Panc1 (cell line): ENCODE data around the gene ATP6V0C. TPM values are rescaled to one million over a fixed set of nuclear protein-coding genes. Genes with fewer than 3 reads are reported as not detected.

Source experiments
- ATAC-seq: fragments of 200-7000 bp; cut with Tn5 transposase; 2 replicates; pipeline ENCODE4 v1.9.1; 2020; ENCODE audit warnings: mild to moderate bottlenecking, moderate library complexity
- BruUV-seq: library from RNA; stranded (reverse); fragments of 400-500 nt; replicated peaks from 2 replicates; lab custom pipeline; 2021; lab: Mats Ljungman, UMichigan
- CTCF ChIA-PET: fragments of 300-600 bp; sonication (Branson Sonifier 250); formaldehyde crosslinking; loops from one replicate; lab custom pipeline; 2022; ENCODE audit warnings: antibody characterized with exemption; lab: Charles Lee
- POLR2A ChIA-PET: fragments of 300-600 bp; sonication (Branson Sonifier 250); formaldehyde crosslinking; loops from one replicate; lab custom pipeline; 2022; ENCODE audit warnings: antibody characterized with exemption; lab: Charles Lee
- DNase-seq: peaks from one replicate; pipeline ENCODE4 v3.0.0-alpha.2; 2010; ENCODE audit warnings: low read depth, low spot score
- H3K27ac ChIP-seq: 2 replicates; pipeline ENCODE4 v1.5.1; 2011; ENCODE audit warnings: mild to moderate bottlenecking, low read length, inconsistent platforms
- H3K27me3 ChIP-seq: fragments of 200-500 bp; sonication (Bioruptor generic); 2 replicates; pipeline ENCODE4 v1.6.0; 2014; ENCODE audit warnings: low read length, inconsistent platforms; ENCODE audit not compliant: control insufficient read depth, insufficient read depth
- H3K36me3 ChIP-seq: fragments of 200-500 bp; sonication (Bioruptor generic); 2 replicates; pipeline ENCODE4 v1.5.1; 2014; ENCODE audit warnings: inconsistent platforms, mild to moderate bottlenecking, low read length, moderate library complexity; ENCODE audit not compliant: control insufficient read depth, insufficient read depth
- H3K4me1 ChIP-seq: 2 replicates; pipeline ENCODE4 v1.5.1; 2011; ENCODE audit warnings: inconsistent platforms, mild to moderate bottlenecking, low read length, moderate library complexity; ENCODE audit not compliant: control insufficient read depth, insufficient read depth
- H3K4me3 ChIP-seq, 2 experiments: 2 replicates each; pipeline ENCODE4 v1.5.1; 2011 to 2012; ENCODE audit warnings: low read depth in 2 of 2, low read length in 2 of 2, mild to moderate bottlenecking in 2 of 2, inconsistent platforms in 1 of 2, moderate library complexity in 1 of 2
- H3K9me3 ChIP-seq: fragments of 200-500 bp; sonication (Bioruptor generic); 2 replicates; pipeline ENCODE4 v1.5.1; 2014; ENCODE audit warnings: low read depth, mild to moderate bottlenecking, inconsistent platforms, low read length, moderate library complexity; ENCODE audit not compliant: control insufficient read depth, insufficient read depth
- POLR2AphosphoS5 ChIP-seq: IDR thresholded peaks from 2 replicates; pipeline ENCODE4 v1.6.1; 2012; ENCODE audit warnings: mild to moderate bottlenecking, low read depth, low read length, moderate library complexity
- SIN3A ChIP-seq: IDR thresholded peaks from 2 replicates; pipeline ENCODE4 v1.6.1; 2012; ENCODE audit warnings: low read depth, mild to moderate bottlenecking, low read length, moderate library complexity, borderline replicate concordance; ENCODE audit not compliant: insufficient read depth
- TCF7L2 ChIP-seq: IDR thresholded peaks from 2 replicates; pipeline ENCODE4 v1.6.1; 2011; ENCODE audit warnings: mild to moderate bottlenecking, low read depth, low read length, inconsistent platforms
- in situ Hi-C: cut with HindIII; loops from 2 replicates; pipeline ENCODE4 v1.10.0; 2016; ENCODE audit warnings: low sequenced_read_pairs, low pct_unique_long_range_greater_than_20kb
- intact Hi-C: fragments of 100-400 bp; cut with micrococcal nuclease; formaldehyde crosslinking; loops from one replicate; pipeline ENCODE4 v1.10.0; 2022; ENCODE audit not compliant: unreplicated experiment
- total RNA-seq: library from RNA; stranded (reverse); gene quantifications from one replicate; pipeline ENCODE4 v1.2.1, GENCODE V29; 2021; ENCODE audit not compliant: unreplicated experiment
- TF ChIP-seq, protein P1 (sequence below), 2 experiments: IDR thresholded peaks; 2 replicates each; pipeline ENCODE4 v1.6.1; 2011 to 2012; ENCODE audit warnings: low read depth in 2 of 2, control low read depth in 1 of 2, low read length in 1 of 2, mild to moderate bottlenecking in 1 of 2, moderate library complexity in 1 of 2; ENCODE audit not compliant: insufficient read depth in 1 of 2
- TF ChIP-seq, protein P2 (sequence below): fragments of 450-650 bp; IDR thresholded peaks from 2 replicates; pipeline ENCODE4 v1.5.1; 2017; ENCODE audit warnings: mild to moderate bottlenecking

The ATP6V0C gene
- total RNA-seq, 1 experiment from 2014 or later = 282 TPM

GRCh38 chr16:2480948-2481347 is 32.8 kb upstream of the ATP6V0C start:
- Histone ChIP-seq H3K27ac (no peak overlapping the region), H3K4me3 (no peak overlapping the region), H3K27me3 (no peaks in the 10 kb centered on the region), H3K9me3 (no peaks in the 10 kb centered on the region), H3K36me3 (no peaks in the 10 kb centered on the region), H3K4me1 (peaks cover 13% of the 10 kb centered on the region)
- intact Hi-C loops = no loop called here
- no TSS peak for BruUV-seq
- DNase-seq (no peak), ATAC-seq (no peak)
- POLR2A ChIA-PET = no interaction called here
- TF ChIP-seq SIN3A = no peak
- CTCF ChIA-PET = no interaction called here
- in situ Hi-C loops = no loop called here

DNA sequence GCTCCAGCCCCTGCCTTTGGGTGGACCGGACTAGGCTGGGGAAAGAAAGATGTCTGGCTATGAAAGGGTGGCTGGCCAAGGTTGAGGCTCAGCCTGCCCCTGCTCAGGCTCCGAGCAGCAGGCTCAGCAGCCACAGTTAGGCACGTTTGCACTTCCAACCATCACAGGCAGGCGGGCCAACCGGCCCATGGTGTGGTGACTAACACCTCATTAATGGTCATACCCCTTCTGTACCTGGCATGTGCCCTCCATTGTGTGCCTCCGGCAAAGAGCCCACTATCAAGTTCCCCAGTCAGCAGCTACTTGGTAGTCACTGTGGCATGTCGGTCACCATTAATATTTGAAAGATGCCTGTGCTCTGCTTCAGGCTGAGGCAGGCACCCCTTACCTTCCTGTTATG is 32.1 kb upstream of the ATP6V0C start:
- TF ChIP-seq, protein P1, sequence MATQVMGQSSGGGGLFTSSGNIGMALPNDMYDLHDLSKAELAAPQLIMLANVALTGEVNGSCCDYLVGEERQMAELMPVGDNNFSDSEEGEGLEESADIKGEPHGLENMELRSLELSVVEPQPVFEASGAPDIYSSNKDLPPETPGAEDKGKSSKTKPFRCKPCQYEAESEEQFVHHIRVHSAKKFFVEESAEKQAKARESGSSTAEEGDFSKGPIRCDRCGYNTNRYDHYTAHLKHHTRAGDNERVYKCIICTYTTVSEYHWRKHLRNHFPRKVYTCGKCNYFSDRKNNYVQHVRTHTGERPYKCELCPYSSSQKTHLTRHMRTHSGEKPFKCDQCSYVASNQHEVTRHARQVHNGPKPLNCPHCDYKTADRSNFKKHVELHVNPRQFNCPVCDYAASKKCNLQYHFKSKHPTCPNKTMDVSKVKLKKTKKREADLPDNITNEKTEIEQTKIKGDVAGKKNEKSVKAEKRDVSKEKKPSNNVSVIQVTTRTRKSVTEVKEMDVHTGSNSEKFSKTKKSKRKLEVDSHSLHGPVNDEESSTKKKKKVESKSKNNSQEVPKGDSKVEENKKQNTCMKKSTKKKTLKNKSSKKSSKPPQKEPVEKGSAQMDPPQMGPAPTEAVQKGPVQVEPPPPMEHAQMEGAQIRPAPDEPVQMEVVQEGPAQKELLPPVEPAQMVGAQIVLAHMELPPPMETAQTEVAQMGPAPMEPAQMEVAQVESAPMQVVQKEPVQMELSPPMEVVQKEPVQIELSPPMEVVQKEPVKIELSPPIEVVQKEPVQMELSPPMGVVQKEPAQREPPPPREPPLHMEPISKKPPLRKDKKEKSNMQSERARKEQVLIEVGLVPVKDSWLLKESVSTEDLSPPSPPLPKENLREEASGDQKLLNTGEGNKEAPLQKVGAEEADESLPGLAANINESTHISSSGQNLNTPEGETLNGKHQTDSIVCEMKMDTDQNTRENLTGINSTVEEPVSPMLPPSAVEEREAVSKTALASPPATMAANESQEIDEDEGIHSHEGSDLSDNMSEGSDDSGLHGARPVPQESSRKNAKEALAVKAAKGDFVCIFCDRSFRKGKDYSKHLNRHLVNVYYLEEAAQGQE (IDR thresholded peaks at IDR 0.05; ENCODE audit: insufficient read depth in 1 of 2, low read depth in 2 of 2, low read length in 1 of 2) = no peak
- TF ChIP-seq, protein P2, sequence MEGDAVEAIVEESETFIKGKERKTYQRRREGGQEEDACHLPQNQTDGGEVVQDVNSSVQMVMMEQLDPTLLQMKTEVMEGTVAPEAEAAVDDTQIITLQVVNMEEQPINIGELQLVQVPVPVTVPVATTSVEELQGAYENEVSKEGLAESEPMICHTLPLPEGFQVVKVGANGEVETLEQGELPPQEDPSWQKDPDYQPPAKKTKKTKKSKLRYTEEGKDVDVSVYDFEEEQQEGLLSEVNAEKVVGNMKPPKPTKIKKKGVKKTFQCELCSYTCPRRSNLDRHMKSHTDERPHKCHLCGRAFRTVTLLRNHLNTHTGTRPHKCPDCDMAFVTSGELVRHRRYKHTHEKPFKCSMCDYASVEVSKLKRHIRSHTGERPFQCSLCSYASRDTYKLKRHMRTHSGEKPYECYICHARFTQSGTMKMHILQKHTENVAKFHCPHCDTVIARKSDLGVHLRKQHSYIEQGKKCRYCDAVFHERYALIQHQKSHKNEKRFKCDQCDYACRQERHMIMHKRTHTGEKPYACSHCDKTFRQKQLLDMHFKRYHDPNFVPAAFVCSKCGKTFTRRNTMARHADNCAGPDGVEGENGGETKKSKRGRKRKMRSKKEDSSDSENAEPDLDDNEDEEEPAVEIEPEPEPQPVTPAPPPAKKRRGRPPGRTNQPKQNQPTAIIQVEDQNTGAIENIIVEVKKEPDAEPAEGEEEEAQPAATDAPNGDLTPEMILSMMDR = no peak
- no peak for TF ChIP-seq SIN3A
- no peak for TF ChIP-seq POLR2AphosphoS5
- no peak for TF ChIP-seq TCF7L2
- Histone ChIP-seq H3K27ac (no peak overlapping the region), H3K4me1 (0 out of 2 replicates have a peak, but pooled peaks cover 8% of the 10 kb centered on the region), H3K27me3 (no peaks in the 10 kb centered on the region), H3K36me3 (no peaks in the 10 kb centered on the region), H3K9me3 (no peaks in the 10 kb centered on the region), H3K4me3 (no peak overlapping the region)
- ChIA-PET POLR2A (no interaction called here), CTCF (no interaction called here)
- in situ Hi-C loops = no loop called here
- ATAC-seq = no peak
- intact Hi-C loops = no loop called here
- DNase-seq = no peak
- no TSS peak for BruUV-seq

- POLR2A ChIA-PET = no interaction called here
- in situ Hi-C loops = no loop called here
These were observed 31.5 kb upstream of the ATP6V0C start for GRCh38 chr16:2482249-2482648.

More at GRCh38 chr16:2482249-2482648, 31.5 kb upstream of the ATP6V0C start:
- Histone ChIP-seq H3K4me3 (no peak overlapping the region), H3K9me3 (no peaks in the 10 kb centered on the region), H3K27me3 (no peaks in the 10 kb centered on the region), H3K4me1 (peaks cover 5% of the 10 kb centered on the region; the same call in 1 of the 2 replicates), H3K36me3 (no peaks in the 10 kb centered on the region), H3K27ac (no peak overlapping the region)
- CTCF ChIA-PET = no interaction called here
- DNase-seq (no peak), ATAC-seq (no peak)
- TF ChIP-seq, protein P2 = no peak
- TF ChIP-seq SIN3A = no peak
- no peak for TF ChIP-seq POLR2AphosphoS5
- TF ChIP-seq, protein P1 (IDR thresholded peaks at IDR 0.05; ENCODE audit: insufficient read depth in 1 of 2, low read depth in 2 of 2, low read length in 1 of 2) = no peak
- no peak for TF ChIP-seq TCF7L2
- intact Hi-C loops = no loop called here
- no TSS peak for BruUV-seq
